Prostate gland (tissue), 2 donors: ENCODE results near the gene ST6GALNAC3.

Source experiments
- POLR2A ChIP-seq: fragments of 450-650 bp; IDR thresholded peaks from one replicate; pipeline ENCODE4 v1.6.1; 2016; ENCODE audit warnings: antibody characterized with exemption, mild to moderate bottlenecking
- POLR2AphosphoS5 ChIP-seq: sonication (generic); formaldehyde crosslinking; IDR thresholded peaks from one replicate; pipeline ENCODE4 v1.6.1; 2017; ENCODE audit warnings: antibody characterized with exemption
- TF ChIP-seq, protein P1 (sequence below), 4 experiments: fragments of 200-600 bp in 2 of 4; fragments of 450-650 bp in 2 of 4; sonication (generic) in 2 of 4; IDR thresholded peaks; 1 replicate in 3 of 4; 2 replicates in 1 of 4; pipeline ENCODE4 v1.5.1; 2016 to 2019; ENCODE audit warnings: antibody characterized with exemption in 4 of 4, mild to moderate bottlenecking in 2 of 4, moderate library complexity in 2 of 4

GRCh38 chr1:76576876-76577524 lies 502.5 kb downstream of the ST6GALNAC3 start:
- TF ChIP-seq, protein P1, sequence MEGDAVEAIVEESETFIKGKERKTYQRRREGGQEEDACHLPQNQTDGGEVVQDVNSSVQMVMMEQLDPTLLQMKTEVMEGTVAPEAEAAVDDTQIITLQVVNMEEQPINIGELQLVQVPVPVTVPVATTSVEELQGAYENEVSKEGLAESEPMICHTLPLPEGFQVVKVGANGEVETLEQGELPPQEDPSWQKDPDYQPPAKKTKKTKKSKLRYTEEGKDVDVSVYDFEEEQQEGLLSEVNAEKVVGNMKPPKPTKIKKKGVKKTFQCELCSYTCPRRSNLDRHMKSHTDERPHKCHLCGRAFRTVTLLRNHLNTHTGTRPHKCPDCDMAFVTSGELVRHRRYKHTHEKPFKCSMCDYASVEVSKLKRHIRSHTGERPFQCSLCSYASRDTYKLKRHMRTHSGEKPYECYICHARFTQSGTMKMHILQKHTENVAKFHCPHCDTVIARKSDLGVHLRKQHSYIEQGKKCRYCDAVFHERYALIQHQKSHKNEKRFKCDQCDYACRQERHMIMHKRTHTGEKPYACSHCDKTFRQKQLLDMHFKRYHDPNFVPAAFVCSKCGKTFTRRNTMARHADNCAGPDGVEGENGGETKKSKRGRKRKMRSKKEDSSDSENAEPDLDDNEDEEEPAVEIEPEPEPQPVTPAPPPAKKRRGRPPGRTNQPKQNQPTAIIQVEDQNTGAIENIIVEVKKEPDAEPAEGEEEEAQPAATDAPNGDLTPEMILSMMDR (IDR thresholded peaks at IDR 0.05) = no peak
- TF ChIP-seq POLR2A (no peak), POLR2AphosphoS5 (no peak)
